SHP77 (cell line): ENCODE data around the gene GAGE10.
A peak's percentile ranks its signal among the peaks of the same experiment; 100 is the strongest.

Experiments
- DNase-seq, 2 experiments: peaks; one replicate each; lab custom pipeline; 2025; lab: John Stamatoyannopoulos, UW

The GAGE10 gene

GRCh38 chrX:49303346-49303745, at the start of gene GAGE10:
TSS of gene GAGE10 (plus strand) at chrX:49303646. CDS start at chrX:49304860, 1,214 bp downstream.
- no peak for DNase-seq

DNA sequence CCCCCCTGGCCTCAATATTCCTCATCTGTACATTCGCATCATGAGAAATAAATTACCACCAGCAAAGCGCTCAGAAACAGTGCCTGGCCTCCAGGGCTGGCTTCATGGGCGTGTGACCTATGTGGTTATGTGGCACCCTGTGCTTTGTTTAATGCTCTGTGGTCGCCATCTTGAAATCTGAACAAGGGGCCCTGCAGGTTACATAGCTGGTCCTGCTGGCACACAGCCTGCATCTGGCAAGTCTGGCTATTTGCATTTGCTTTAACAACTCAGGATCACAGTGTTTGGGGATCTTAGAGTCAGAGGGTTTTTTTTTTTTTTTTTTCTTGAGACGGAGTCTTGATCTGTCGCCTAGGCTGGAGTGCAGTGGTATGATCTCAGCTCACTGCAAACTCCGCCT, 48.8 kb upstream of the GAGE10 start:
- DNase-seq = no peak

DNA sequence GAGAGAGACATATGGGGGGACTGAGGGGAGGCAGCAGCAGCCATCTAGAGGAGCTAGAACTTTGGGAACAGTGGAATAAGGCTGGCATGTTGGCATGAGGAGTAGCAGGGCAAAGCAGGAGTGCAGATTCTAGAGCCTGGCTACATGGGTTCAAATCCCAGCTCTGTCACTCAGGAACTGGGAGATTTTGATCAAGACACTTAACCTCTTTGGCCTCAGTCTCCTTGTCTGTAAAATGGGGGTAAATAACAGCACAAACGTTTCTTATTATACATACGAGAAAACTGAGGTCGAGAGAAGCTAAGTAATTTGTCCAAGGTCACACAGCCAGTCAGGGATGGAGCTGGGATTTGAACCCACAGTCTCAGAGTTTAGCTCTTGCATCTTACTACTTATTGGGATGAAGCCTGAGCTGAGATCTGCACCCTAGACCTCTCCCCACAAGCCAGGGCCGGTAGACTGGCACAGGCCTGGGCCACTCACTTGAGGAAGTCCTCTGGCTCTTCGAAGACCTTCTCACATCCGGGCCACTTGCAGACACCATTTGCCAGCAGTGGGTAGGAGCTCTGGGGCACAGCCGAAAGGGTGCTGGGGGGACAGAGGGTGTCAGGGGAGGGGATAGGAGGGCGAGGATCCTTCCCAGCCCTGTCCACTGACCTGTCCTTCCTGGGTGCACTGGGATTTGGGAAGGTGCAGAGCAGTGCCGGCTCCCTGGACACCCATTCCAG, 47.0 kb upstream of the GAGE10 start:
- DNase-seq = no peak

DNA sequence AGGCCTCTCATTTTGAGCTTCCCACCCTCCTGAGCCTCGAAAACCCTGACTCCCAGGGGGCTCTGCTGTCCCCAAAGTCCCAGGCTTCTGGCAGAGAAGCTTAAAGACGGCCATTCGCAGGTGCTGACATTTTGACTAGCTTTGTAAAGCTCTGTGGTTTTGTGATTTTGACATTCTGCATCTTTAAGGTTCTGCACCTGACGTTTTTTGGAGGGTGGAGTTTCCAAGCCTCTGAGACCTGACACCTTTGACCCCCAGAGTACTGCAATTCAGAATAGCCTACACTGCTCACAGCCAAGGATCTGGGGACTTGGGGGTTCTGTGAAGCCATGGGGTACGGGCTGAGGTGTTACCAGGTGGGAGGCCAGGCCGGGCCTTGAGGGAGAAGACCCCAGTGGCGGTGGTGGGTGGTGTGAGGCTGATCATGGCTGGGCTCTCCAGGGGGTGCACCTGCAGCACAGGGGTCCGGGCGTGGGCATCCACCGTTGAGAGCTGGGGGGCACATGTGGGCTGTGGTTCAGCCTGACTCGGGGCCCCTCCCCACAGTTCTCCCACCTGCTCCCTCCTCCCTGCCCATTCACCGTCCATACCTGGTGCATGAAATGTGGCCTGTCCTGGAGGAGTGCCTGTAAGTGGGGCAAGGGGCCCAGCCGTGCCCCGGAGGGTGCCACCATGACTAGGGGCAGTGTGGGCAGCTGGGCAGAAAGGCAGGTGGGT, 46.2 kb upstream of the GAGE10 start:
- no peak for DNase-seq

GRCh38 chrX:49257846-49258748, 45.3 kb upstream of the GAGE10 start:
- DNase-seq = no peak

DNA sequence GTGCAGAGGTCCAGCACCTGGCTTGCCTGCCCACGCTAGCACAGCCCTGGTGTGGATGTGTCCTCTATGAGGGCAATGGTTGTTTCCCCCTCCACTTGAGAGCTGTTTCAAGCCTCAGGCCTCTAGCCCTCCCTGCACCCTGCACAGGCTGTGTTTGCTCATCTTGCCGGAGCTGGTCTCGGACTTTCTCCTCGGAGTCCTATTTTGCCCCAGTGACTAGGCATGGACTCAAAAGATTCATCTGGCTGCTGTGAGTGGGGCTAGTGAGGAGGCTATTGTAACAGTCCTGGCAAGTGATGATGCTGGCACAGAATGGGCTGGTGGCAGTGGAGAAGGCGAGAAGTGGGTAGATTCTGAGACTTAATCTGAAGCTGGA, 44.7 kb upstream of the GAGE10 start:
- DNase-seq = no peak

DNA sequence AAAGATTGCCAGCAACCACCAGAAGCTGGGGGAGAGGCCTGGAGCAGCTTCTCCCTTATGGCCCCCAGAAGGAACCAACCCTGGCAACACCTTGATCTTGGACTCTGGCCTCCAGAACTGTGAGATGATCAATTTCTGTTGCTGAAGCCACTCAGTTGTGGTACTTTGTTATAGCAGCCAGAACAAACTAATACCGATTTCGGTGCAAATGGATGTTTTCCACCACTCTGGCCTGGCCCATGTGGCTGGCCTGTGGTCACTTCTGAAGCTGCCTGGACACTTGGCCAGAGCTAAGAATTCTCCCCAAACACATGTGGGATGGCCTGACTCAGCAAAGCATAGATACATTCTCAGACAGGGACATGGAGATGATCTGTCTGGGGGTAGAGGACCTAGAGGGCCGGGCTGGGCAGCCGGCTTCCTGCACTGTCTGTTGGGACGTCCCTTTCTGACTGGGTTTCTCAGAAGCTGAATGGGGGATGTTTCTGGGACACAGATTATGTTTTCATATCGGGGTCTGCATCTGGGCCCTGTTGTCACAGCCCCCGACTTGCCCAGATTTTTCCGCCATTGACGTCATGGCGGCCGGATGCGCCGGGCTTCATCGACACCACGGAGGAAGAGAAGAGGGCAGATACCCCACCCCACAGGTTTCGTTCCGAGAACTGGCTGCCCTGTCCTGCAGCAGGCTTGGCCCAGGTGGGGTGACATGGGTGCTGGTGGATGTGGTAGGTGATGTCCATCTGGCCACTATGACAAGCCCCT, 43.0 kb upstream of the GAGE10 start:
- DNase-seq = no peak

DNA sequence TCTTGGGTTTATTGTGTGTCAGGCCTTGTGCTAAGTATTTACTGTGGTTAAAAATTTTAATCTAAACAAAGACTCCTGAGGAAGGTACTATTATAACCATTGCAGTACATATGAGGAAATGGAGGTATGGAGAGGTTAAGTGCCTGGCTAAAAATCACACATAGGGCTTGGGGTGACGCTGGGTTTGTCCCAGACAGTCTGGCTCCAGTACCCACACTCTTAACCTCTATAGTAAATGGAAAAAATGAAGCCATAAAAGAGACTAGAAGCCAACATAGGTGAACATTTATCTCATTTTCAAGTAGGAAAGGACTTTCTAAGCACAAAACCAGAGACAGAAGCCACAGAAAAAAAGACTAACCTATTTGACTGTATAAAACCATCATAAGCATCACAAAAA, 40.8 kb upstream of the GAGE10 start:
- DNase-seq = no peak

- no peak for DNase-seq
Observed at GRCh38 chrX:49263631-49264030, 39.8 kb upstream of the GAGE10 start.

DNA sequence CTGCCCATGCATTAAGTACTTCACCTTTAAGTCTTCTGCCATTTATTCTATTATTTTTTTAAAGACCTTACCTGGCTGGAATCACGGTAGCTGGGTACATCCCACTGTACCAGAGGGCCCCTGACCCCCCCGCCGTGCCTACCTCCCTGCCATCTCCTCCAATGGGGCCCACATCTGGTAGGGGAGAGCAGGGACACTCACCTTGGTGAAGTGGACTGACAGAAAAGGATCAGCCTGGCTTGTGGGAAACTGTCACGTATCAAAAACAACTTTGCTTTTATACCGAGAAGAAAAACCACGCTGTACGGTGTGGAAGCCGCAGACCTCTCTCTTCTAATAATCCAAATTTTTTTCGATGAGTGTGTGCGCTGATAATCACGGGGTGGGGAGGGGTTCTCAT, 39.0 kb upstream of the GAGE10 start, which contains the start of gene FOXP3:
Gene FOXP3, minus strand, starts transcription at position 251 of the 400 bp plus-strand sequence. CDS start 6,205 bp downstream, outside the sequence.
- DNase-seq = no peak

- no peak for DNase-seq
Observed at GRCh38 chrX:49266523-49267445, 36.7 kb upstream of the GAGE10 start.

- DNase-seq = no peak
Observed at GRCh38 chrX:49268702-49269009, 34.8 kb upstream of the GAGE10 start.

- peak; percentile 91 to 93 for DNase-seq
Observed at GRCh38 chrX:49269010-49269766, 34.3 kb upstream of the GAGE10 start.

- no peak for DNase-seq
Observed at GRCh38 chrX:49269767-49270248, 33.6 kb upstream of the GAGE10 start, which contains the start of gene PPP1R3F. TSS of gene PPP1R3F (plus strand) at chrX:49269793. CDS start at chrX:49269870, 77 bp downstream.

GRCh38 chrX:49270249-49270921, 33.1 kb upstream of the GAGE10 start:
- no peak for DNase-seq

- DNase-seq = no peak
Observed at GRCh38 chrX:49271341-49271740, 32.1 kb upstream of the GAGE10 start.

- DNase-seq = no peak
Observed at GRCh38 chrX:49272421-49272820, 31.0 kb upstream of the GAGE10 start.

- DNase-seq = no peak
Observed at GRCh38 chrX:49273181-49273727, 30.2 kb upstream of the GAGE10 start.

DNA sequence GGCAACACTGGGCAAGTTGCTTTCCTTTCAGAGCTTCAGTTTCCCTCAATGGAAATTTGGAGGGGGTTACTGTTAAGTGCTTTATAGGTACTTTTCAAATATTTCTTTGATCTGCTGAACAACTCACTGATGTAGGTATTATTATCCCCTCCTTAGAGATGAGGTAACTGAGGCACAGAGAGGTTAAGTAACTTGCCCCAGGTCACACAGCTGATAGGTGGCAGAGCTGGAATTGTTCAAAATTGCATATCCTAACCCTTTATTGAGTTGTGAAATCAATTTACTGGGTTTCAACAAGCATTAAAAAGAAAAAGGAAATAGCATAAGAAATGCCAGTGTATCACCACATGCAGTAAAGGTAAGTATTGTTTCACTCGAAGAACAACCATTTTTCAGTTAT, 27.2 kb upstream of the GAGE10 start:
- DNase-seq = no peak
